BLaER1 treated with 17β-estradiol and CSF1 and Interleukin-3, amounts not matched to agents 10 nM and 100 nM (cell line): ENCODE results near the gene WDR53.
"Not testable (repeated sequence)": the region's sequence is repeated elsewhere in the genome, so short reads cannot be mapped to it uniquely, and the experiment has no call there.

Experiments
- H3K27ac ChIP-seq, 11 experiments: shearing (Covaris generic); formaldehyde crosslinking; 2 replicates each; pipeline ENCODE4 v1.8.1; 2022
- H3K27me3 ChIP-seq, 11 experiments: shearing (Covaris generic); formaldehyde crosslinking; 2 replicates each; pipeline ENCODE4 v1.8.1; 2022
- H3K36me3 ChIP-seq, 11 experiments: shearing (Covaris generic); formaldehyde crosslinking; 2 replicates each; pipeline ENCODE4 v1.8.1; 2022
- H3K4me1 ChIP-seq, 10 experiments: shearing (Covaris generic); formaldehyde crosslinking; 2 replicates each; pipeline ENCODE4 v1.8.1; 2022
- H3K4me2 ChIP-seq, 11 experiments: shearing (Covaris generic); formaldehyde crosslinking; 2 replicates each; pipeline ENCODE4 v1.8.1; 2022
- H3K4me3 ChIP-seq, 10 experiments: shearing (Covaris generic); formaldehyde crosslinking; 2 replicates each; pipeline ENCODE4 v1.8.1; 2022
- H3K9ac ChIP-seq, 11 experiments: shearing (Covaris generic); formaldehyde crosslinking; 2 replicates each; pipeline ENCODE4 v1.8.1; 2022
- H3K9me3 ChIP-seq, 11 experiments: shearing (Covaris generic); formaldehyde crosslinking; replicated peaks in 1 of 11; 2 replicates each; pipeline ENCODE4 v1.8.1; 2022
- H4K20me1 ChIP-seq, 11 experiments: shearing (Covaris generic); formaldehyde crosslinking; 2 replicates each; pipeline ENCODE4 v1.8.1; 2022
- Cebpa-rat ChIP-seq, 11 experiments: shearing (Covaris generic); IDR thresholded peaks; 2 replicates each; pipeline ENCODE4 v1.8.1; 2022

The WDR53 gene

GRCh38 chr3:196603683-196604082 lies 35.3 kb upstream of the WDR53 start:
- H3K4me3 ChIP-seq: no peak overlapping the region
- no peak overlapping the region for H3K27ac ChIP-seq
- H3K9ac ChIP-seq: no peak overlapping the region
- peaks cover 0 to 8% (median 5%) of the 10 kb centered on the region in 11 experiments; a peak in 10 of 22 replicates for H3K9me3 ChIP-seq
- H3K27me3 ChIP-seq: no peaks in the 10 kb centered on the region
- no peaks in the 10 kb centered on the region for H4K20me1 ChIP-seq
- no peaks in the 10 kb centered on the region for H3K36me3 ChIP-seq
- peak overlapping the region in 7 of 11 experiments; percentile 19 to 54 (median 49); a peak in 10 of 22 replicates for H3K4me2 ChIP-seq
- no peak for TF ChIP-seq Cebpa-rat (IDR thresholded peaks at IDR 0.05)
- peaks cover 0 to 16% (median 10%) of the 10 kb centered on the region in 10 experiments; a peak in 12 of 20 replicates for H3K4me1 ChIP-seq

DNA sequence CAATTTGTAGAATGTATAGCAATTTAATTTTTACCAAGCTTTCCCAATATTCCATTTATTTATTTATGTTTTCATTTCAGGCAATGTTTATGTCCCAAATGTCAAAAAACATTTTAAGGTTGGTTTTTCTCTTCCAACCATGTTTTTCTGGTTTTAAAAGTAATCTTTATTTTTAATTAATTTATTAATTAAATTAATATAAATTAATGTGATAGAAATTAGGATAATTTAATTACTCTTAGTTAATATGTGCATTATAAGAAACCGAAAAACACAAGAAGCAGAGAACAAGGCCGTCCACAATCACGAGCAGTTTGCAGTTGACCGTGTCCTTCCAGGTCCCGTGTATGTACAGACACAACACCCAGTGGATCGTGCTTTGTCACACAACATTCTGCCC lies 34.3 kb upstream of the WDR53 start:
- H3K9ac ChIP-seq: no peak overlapping the region
- TF ChIP-seq Cebpa-rat (IDR thresholded peaks at IDR 0.05): no peak
- H3K4me2 ChIP-seq: no peak overlapping the region
- no peaks in the 10 kb centered on the region for H4K20me1 ChIP-seq
- H3K36me3 ChIP-seq: no peaks in the 10 kb centered on the region
- no peak overlapping the region for H3K4me3 ChIP-seq
- peaks cover 0 to 16% (median 10%) of the 10 kb centered on the region in 10 experiments; a peak in 12 of 20 replicates for H3K4me1 ChIP-seq
- peaks cover 0 to 13% (median 9%) of the 10 kb centered on the region in 11 experiments; a peak in 10 of 22 replicates for H3K9me3 ChIP-seq
- peaks cover 0 to 5% (median 0%) of the 10 kb centered on the region in 11 experiments; a peak in 1 of 22 replicates for H3K27me3 ChIP-seq
- no peak overlapping the region for H3K27ac ChIP-seq

DNA sequence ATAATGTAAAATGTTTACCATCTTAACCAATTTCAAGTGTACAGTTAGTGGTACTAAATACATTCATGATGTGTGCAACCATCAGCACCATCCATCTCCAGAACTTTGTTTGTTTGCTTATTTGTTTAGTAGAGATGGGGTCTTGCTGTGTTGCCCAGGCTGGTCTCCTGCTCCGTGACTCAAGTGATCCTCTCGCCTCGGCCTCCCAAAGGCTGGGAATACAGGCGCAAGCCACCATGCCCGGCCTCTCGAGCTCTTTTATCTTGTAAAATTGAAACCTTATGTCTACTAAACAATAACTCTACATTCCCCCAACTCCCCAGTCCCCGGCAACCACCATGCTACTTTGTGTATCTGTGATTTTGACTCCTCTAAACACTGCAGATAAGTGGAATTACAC lies 32.0 kb upstream of the WDR53 start:
- H3K27ac ChIP-seq: no peak overlapping the region
- no peak for TF ChIP-seq Cebpa-rat (IDR thresholded peaks at IDR 0.05)
- H3K9ac ChIP-seq: no peak overlapping the region
- H3K4me1 ChIP-seq: peaks cover 4 to 16% (median 11%) of the 10 kb centered on the region in 10 experiments; a peak in 15 of 20 replicates
- peaks cover 0 to 13% (median 9%) of the 10 kb centered on the region in 11 experiments; a peak in 10 of 22 replicates for H3K9me3 ChIP-seq
- no peaks in the 10 kb centered on the region for H3K36me3 ChIP-seq
- no peaks in the 10 kb centered on the region for H4K20me1 ChIP-seq
- H3K4me2 ChIP-seq: no peak overlapping the region
- H3K27me3 ChIP-seq: peaks cover 0 to 5% (median 0%) of the 10 kb centered on the region in 11 experiments; a peak in 1 of 22 replicates
- no peak overlapping the region for H3K4me3 ChIP-seq

GRCh38 chr3:196599734-196600128 lies 31.4 kb upstream of the WDR53 start:
- no peak overlapping the region for H3K9ac ChIP-seq
- no peak overlapping the region for H3K27ac ChIP-seq
- H3K9me3 ChIP-seq: peaks cover 0 to 13% (median 9%) of the 10 kb centered on the region in 11 experiments; a peak in 10 of 22 replicates
- no peak overlapping the region for H3K4me3 ChIP-seq
- peaks cover 4 to 14% (median 11%) of the 10 kb centered on the region in 10 experiments; a peak in 15 of 20 replicates for H3K4me1 ChIP-seq
- no peaks in the 10 kb centered on the region for H3K36me3 ChIP-seq
- H4K20me1 ChIP-seq: no peaks in the 10 kb centered on the region
- no peak overlapping the region for H3K4me2 ChIP-seq
- peaks cover 0 to 5% (median 0%) of the 10 kb centered on the region in 11 experiments; a peak in 1 of 22 replicates for H3K27me3 ChIP-seq
- no peak for TF ChIP-seq Cebpa-rat (IDR thresholded peaks at IDR 0.05)

GRCh38 chr3:196597971-196598733 lies 29.8 kb upstream of the WDR53 start:
- Histone ChIP-seq H3K4me2 (peak overlapping the region; percentile 19 to 67 (median 53); a peak in 20 of 22 replicates), H3K9me3 (peaks cover 0 to 13% (median 9%) of the 10 kb centered on the region in 11 experiments; a peak in 10 of 22 replicates), H3K4me1 (peaks cover 0 to 10% (median 0%) of the 10 kb centered on the region in 10 experiments; a peak in 3 of 20 replicates), H3K4me3 (peak overlapping the region; percentile 9 to 51 (median 27); a peak in 10 of 20 replicates)
- H3K27me3 ChIP-seq, H3K9ac ChIP-seq, H3K27ac ChIP-seq, H3K36me3 ChIP-seq, H4K20me1 ChIP-seq: not testable (repeated sequence)

GRCh38 chr3:196596355-196596754 lies 28.0 kb upstream of the WDR53 start:
- TF ChIP-seq Cebpa-rat (IDR thresholded peaks at IDR 0.05): no peak
- Histone ChIP-seq H3K4me2 (no peak overlapping the region; a peak in 1 of 22 replicates), H3K9ac (no peak overlapping the region), H3K27ac (no peak overlapping the region), H3K4me3 (no peak overlapping the region), H3K4me1 (peaks cover 0 to 10% (median 0%) of the 10 kb centered on the region in 10 experiments; a peak in 3 of 20 replicates), H3K9me3 (peaks cover 0 to 13% (median 9%) of the 10 kb centered on the region in 11 experiments; a peak in 10 of 22 replicates), H4K20me1 (no peaks in the 10 kb centered on the region), H3K36me3 (no peaks in the 10 kb centered on the region), H3K27me3 (peaks cover 0 to 5% (median 0%) of the 10 kb centered on the region in 11 experiments; a peak in 1 of 22 replicates)

- Histone ChIP-seq H4K20me1 (no peaks in the 10 kb centered on the region), H3K27ac (no peak overlapping the region), H3K4me3 (no peak overlapping the region), H3K27me3 (no peaks in the 10 kb centered on the region), H3K9me3 (no peaks in the 10 kb centered on the region), H3K4me2 (no peak overlapping the region), H3K4me1 (no peaks in the 10 kb centered on the region), H3K36me3 (peaks cover 10 to 33% (median 20%) of the 10 kb centered on the region in 11 experiments; a peak in 19 of 22 replicates), H3K9ac (no peak overlapping the region)
- no peak for TF ChIP-seq Cebpa-rat (IDR thresholded peaks at IDR 0.05)
Observed at GRCh38 chr3:196590279-196590678, 21.9 kb upstream of the WDR53 start.

GRCh38 chr3:196585044-196585757 lies 16.8 kb upstream of the WDR53 start:
- H3K9ac ChIP-seq: no peak overlapping the region
- H3K36me3 ChIP-seq: peaks cover 51 to 81% (median 67%) of the 10 kb centered on the region in 11 experiments
- TF ChIP-seq Cebpa-rat (IDR thresholded peaks at IDR 0.05): no peak
- no peaks in the 10 kb centered on the region for H3K4me1 ChIP-seq
- no peaks in the 10 kb centered on the region for H3K27me3 ChIP-seq
- H4K20me1 ChIP-seq: no peaks in the 10 kb centered on the region
- no peak overlapping the region for H3K27ac ChIP-seq
- no peak overlapping the region for H3K4me2 ChIP-seq
- H3K9me3 ChIP-seq: no peaks in the 10 kb centered on the region
- no peak overlapping the region for H3K4me3 ChIP-seq

- peaks cover 31 to 73% (median 46%) of the 10 kb centered on the region in 10 experiments for H3K4me1 ChIP-seq
Observed at GRCh38 chr3:196572389-196572788, 4.0 kb upstream of the WDR53 start.

GRCh38 chr3:196570332-196570731 lies 2.0 kb upstream of the WDR53 start:
- H3K27ac ChIP-seq, H3K27me3 ChIP-seq, H3K9me3 ChIP-seq: not testable (repeated sequence)
- peak overlapping the region in 8 of 11 experiments; percentile 12 to 92 (median 86); a peak in 8 of 22 replicates for H3K9ac ChIP-seq
- H3K36me3 ChIP-seq: peaks cover 4 to 22% (median 13%) of the 10 kb centered on the region in 11 experiments; a peak in 14 of 22 replicates
- peaks cover 0 to 46% (median 14%) of the 10 kb centered on the region in 11 experiments; a peak in 13 of 22 replicates for H4K20me1 ChIP-seq
- peak overlapping the region; percentile 81 to 99 (median 91); a peak in 12 of 20 replicates for H3K4me3 ChIP-seq
- H3K4me1 ChIP-seq: peaks cover 34 to 68% (median 50%) of the 10 kb centered on the region in 10 experiments
- peak overlapping the region; percentile 81 to 97 (median 92) for H3K4me2 ChIP-seq

More at GRCh38 chr3:196572389-196572788, 4.0 kb upstream of the WDR53 start:
- peak overlapping the region in 1 of 11 experiments; percentile 9; a peak in 1 of 22 replicates for H3K27ac ChIP-seq
- H3K9me3 ChIP-seq: no peaks in the 10 kb centered on the region
- peak overlapping the region in 7 of 11 experiments; percentile 2 to 92 (median 81); a peak in 13 of 22 replicates for H3K4me2 ChIP-seq
- H3K4me3 ChIP-seq: 0 out of 20 replicates have a peak overlapping the region, but pooled peaks of 1 of the 10 experiments have one; percentile 16
- H3K27me3 ChIP-seq: no peaks in the 10 kb centered on the region
- no peak for TF ChIP-seq Cebpa-rat (IDR thresholded peaks at IDR 0.05)
- H4K20me1 ChIP-seq: peaks cover 0 to 57% (median 23%) of the 10 kb centered on the region in 11 experiments; a peak in 14 of 22 replicates
- peaks cover 1 to 13% (median 6%) of the 10 kb centered on the region in 11 experiments; a peak in 20 of 22 replicates for H3K36me3 ChIP-seq
- H3K9ac ChIP-seq: peak overlapping the region in 1 of 11 experiments; percentile 55; a peak in 1 of 22 replicates
